HCT116 (cell line): ENCODE measurements around the gene KLHL10. TPM values are rescaled to one million over a fixed set of nuclear protein-coding genes. Genes with fewer than 3 reads are reported as not detected.

Experiments
- ATAC-seq: fragments of 200-7000 bp; cut with Tn5 transposase; 2 replicates; pipeline ENCODE4 v1.9.1; 2020; ENCODE audit warnings: mild to moderate bottlenecking, moderate library complexity
- BruUV-seq: library from RNA; stranded (reverse); fragments of 400-500 nt; replicated peaks from 2 replicates; lab custom pipeline; 2021; lab: Mats Ljungman, UMichigan
- CTCF ChIA-PET: fragments of 300-600 bp; sonication (Branson Sonifier 250); formaldehyde crosslinking; loops from one replicate; lab custom pipeline; 2021; ENCODE audit warnings: antibody characterized with exemption; lab: Charles Lee
- POLR2A ChIA-PET: fragments of 300-600, 350-600 bp; sonication (Branson Sonifier 250); formaldehyde crosslinking; loops from one replicate; lab custom pipeline; 2021; ENCODE audit warnings: antibody characterized with exemption; lab: Charles Lee
- RAD21 ChIA-PET, 2 experiments: fragments of 300-600 bp; sonication (Branson Sonifier 250); formaldehyde crosslinking; loops; one replicate each; lab custom pipeline; 2023; ENCODE audit warnings: low total read pairs in 2 of 2; ENCODE audit not compliant: uncharacterized antibody in 2 of 2, unreplicated experiment in 2 of 2, low non-redundant PET in 1 of 2; lab: Charles Lee
- DNase-seq: peaks from one replicate; pipeline ENCODE4 v3.0.0-alpha.2; 2010; ENCODE audit warnings: low read depth, low spot score
- H2AFZ ChIP-seq: fragments of 200-600 bp; shearing (Covaris generic), sonication (generic); 2 replicates; pipeline ENCODE4 v1.6.1; 2017; ENCODE audit warnings: low read depth, mixed run types, mixed read lengths, antibody characterized with exemption, low read length; ENCODE audit not compliant: poor library complexity, severe bottlenecking
- H3K27ac ChIP-seq: 2 replicates; pipeline ENCODE4 v1.5.1; 2012; ENCODE audit warnings: low read depth, low read length
- H3K27me3 ChIP-seq: fragments of 200-600 bp; sonication (generic); 2 replicates; pipeline ENCODE4 v1.6.1; 2016; ENCODE audit warnings: mixed run types, low read length, mixed read lengths; ENCODE audit not compliant: insufficient read depth
- H3K36me3 ChIP-seq, 2 experiments: fragments of 200-500 bp in 1 of 2; fragments of 200-600 bp in 1 of 2; sonication (Bioruptor generic) in 1 of 2; sonication (generic) in 1 of 2; 2 replicates each; pipeline versions ENCODE4 v1.5.1 to v1.6.1; 2014 to 2016; ENCODE audit warnings: low read length in 2 of 2, inconsistent platforms in 1 of 2, mixed read lengths in 1 of 2, mixed run types in 1 of 2; ENCODE audit not compliant: insufficient read depth in 2 of 2, control insufficient read depth in 1 of 2
- H3K4me1 ChIP-seq, 2 experiments: fragments of 200-600 bp in 1 of 2; sonication (generic) in 1 of 2; 2 replicates each; pipeline versions ENCODE4 v1.5.1 to v1.6.1; 2012 to 2017; ENCODE audit warnings: low read length in 2 of 2, inconsistent platforms in 1 of 2, mild to moderate bottlenecking in 1 of 2, mixed read lengths in 1 of 2, mixed run types in 1 of 2, moderate library complexity in 1 of 2; ENCODE audit not compliant: insufficient read depth in 2 of 2, control insufficient read depth in 1 of 2
- H3K4me2 ChIP-seq: fragments of 200-600 bp; sonication (generic); 2 replicates; pipeline ENCODE4 v1.6.1; 2017; ENCODE audit warnings: mixed run types, low read length, mixed read lengths
- H3K4me3 ChIP-seq, 2 experiments: fragments of 200-600 bp in 1 of 2; sonication (generic) in 1 of 2; replicated peaks in 1 of 2; 2 replicates each; pipeline ENCODE4 v1.5.1; 2011 to 2016; ENCODE audit warnings: low read length in 2 of 2, control low read depth in 1 of 2, low read depth in 1 of 2, mild to moderate bottlenecking in 1 of 2, mixed read lengths in 1 of 2, mixed run types in 1 of 2
- H3K79me2 ChIP-seq: fragments of 200-600 bp; sonication (generic); 2 replicates; pipeline ENCODE4 v1.6.1; 2017; ENCODE audit warnings: mild to moderate bottlenecking, mixed run types, low read length, moderate library complexity, mixed read lengths; ENCODE audit not compliant: insufficient read depth
- H3K9ac ChIP-seq: fragments of 200-600 bp; sonication (generic); 2 replicates; pipeline ENCODE4 v1.6.1; 2016; ENCODE audit warnings: low read length, mixed read lengths
- H3K9me2 ChIP-seq: fragments of 200-600 bp; sonication (generic), shearing (Covaris generic); 2 replicates; pipeline ENCODE4 v1.6.1; 2017; ENCODE audit warnings: mixed run types, mild to moderate bottlenecking, moderate library complexity; ENCODE audit not compliant: insufficient read depth
- H3K9me3 ChIP-seq, 2 experiments: fragments of 200-500 bp in 1 of 2; fragments of 200-600 bp in 1 of 2; sonication (Bioruptor generic) in 1 of 2; sonication (generic) in 1 of 2; 2 replicates each; pipeline ENCODE4 v1.6.1; 2014 to 2017; ENCODE audit warnings: low read length in 2 of 2, mixed read lengths in 2 of 2, inconsistent platforms in 1 of 2, low read depth in 1 of 2, mild to moderate bottlenecking in 1 of 2, mixed run types in 1 of 2, moderate library complexity in 1 of 2; ENCODE audit not compliant: control insufficient read depth in 1 of 2, insufficient read depth in 1 of 2
- H4K20me1 ChIP-seq: fragments of 200-600 bp; sonication (generic), shearing (Covaris generic); 2 replicates; pipeline ENCODE4 v1.6.1; 2017; ENCODE audit warnings: mixed run types, mild to moderate bottlenecking, moderate library complexity; ENCODE audit not compliant: insufficient read depth
- CBX3 ChIP-seq: IDR thresholded peaks from 2 replicates; pipeline ENCODE4 v1.6.1; 2012; ENCODE audit warnings: low read depth
- EZH2phosphoT487 ChIP-seq: fragments of 200-600 bp; IDR thresholded peaks from 2 replicates; pipeline ENCODE4 v1.6.1; 2018; ENCODE audit warnings: antibody characterized with exemption, borderline replicate concordance
- FOSL1 ChIP-seq: IDR thresholded peaks from 2 replicates; pipeline ENCODE4 v1.6.1; 2012; ENCODE audit warnings: low read depth
- JUND ChIP-seq: IDR thresholded peaks from 2 replicates; pipeline ENCODE4 v1.6.1; 2012
- POLR2A ChIP-seq: IDR thresholded peaks from 2 replicates; pipeline ENCODE4 v1.7.0; 2011; ENCODE audit warnings: borderline replicate concordance; ENCODE audit not compliant: insufficient read depth, insufficient read length; ENCODE audit errors: extremely low read depth
- SIN3A ChIP-seq: IDR thresholded peaks from 2 replicates; pipeline ENCODE4 v1.6.1; 2012; ENCODE audit warnings: low read depth
- TCF7L2 ChIP-seq: IDR thresholded peaks from 2 replicates; pipeline ENCODE4 v1.7.0; 2011; ENCODE audit warnings: borderline replicate concordance, inconsistent platforms; ENCODE audit not compliant: insufficient read depth, insufficient read length; ENCODE audit errors: extremely low read depth
- YY1 ChIP-seq: IDR thresholded peaks from 2 replicates; pipeline ENCODE4 v1.6.1; 2011; ENCODE audit warnings: low read length, low read depth, moderate library complexity, mild to moderate bottlenecking; ENCODE audit not compliant: insufficient replicate concordance; ENCODE audit errors: extremely low read depth
- intact Hi-C: fragments of 100-400 bp; cut with micrococcal nuclease; formaldehyde crosslinking; loops from 2 replicates; pipeline ENCODE4 v1.10.0; 2022
- total RNA-seq: library from RNA; stranded (reverse); gene quantifications from one replicate; pipeline ENCODE4 v1.2.1, GENCODE V29; 2021; ENCODE audit not compliant: unreplicated experiment
- TF ChIP-seq, protein P1 (sequence below), 3 experiments: fragments of 200-600 bp in 1 of 3; sonication (generic) in 1 of 3; IDR thresholded peaks in 2 of 3; conservative IDR thresholded peaks in 1 of 3; 2 replicates each; pipeline ENCODE4 v1.5.1; 2012 to 2017; ENCODE audit warnings: low read depth in 2 of 3, low read length in 2 of 3, antibody characterized with exemption in 1 of 3, borderline replicate concordance in 1 of 3, control low read depth in 1 of 3, mild to moderate bottlenecking in 1 of 3, mixed read lengths in 1 of 3, mixed run types in 1 of 3, moderate library complexity in 1 of 3; ENCODE audit not compliant: insufficient read depth in 1 of 3

KLHL10 gene
- total RNA-seq, 1 experiment from 2014 or later: not detected

- no peak overlapping the region for H3K4me2 ChIP-seq
- intact Hi-C loops: no loop called here
Measured at GRCh38 chr17:41893384-41893783, 55.8 kb downstream of the KLHL10 start.

DNA sequence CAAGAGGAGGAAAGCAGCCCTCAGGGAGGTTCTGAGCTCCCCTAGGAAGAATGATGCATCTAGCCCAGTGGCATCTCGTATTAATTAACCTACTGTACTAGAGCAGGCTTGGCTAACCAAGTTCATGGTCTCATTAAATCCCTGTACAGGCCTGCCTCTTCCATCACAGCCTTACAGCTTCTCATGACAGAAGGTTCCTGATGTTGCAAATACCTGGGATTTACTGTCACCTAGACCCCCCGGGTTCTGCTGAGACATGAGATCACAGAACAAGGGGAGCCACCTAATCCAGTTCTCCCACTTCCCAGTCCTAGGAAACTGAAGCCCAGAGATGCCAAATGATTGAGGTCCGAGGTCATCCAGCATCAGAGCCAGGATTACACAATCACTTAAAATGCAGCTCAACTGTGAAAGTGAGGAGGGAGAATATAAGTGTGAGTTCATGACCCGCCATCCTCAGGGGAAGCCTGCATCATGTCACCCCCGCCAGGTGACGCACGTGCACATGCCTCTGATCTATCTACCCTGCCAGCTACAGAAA is 57.2 kb downstream of the KLHL10 start:
- no TSS peak for BruUV-seq
- no peak overlapping the region for H2AFZ ChIP-seq
- H3K27ac ChIP-seq: no peak overlapping the region
- DNase-seq (no peak), ATAC-seq (no peak)
- no peak overlapping the region for H3K9ac ChIP-seq
- no peaks in the 10 kb centered on the region for H3K9me2 ChIP-seq
- H3K36me3 ChIP-seq: peaks cover 51 to 62% of the 10 kb centered on the region in 2 experiments
- H3K27me3 ChIP-seq: no peaks in the 10 kb centered on the region
- RAD21 ChIA-PET: no interaction called here
- intact Hi-C loops: no loop called here
- TF ChIP-seq EZH2phosphoT487 (no peak), FOSL1 (no peak), JUND (no peak), YY1 (no peak), SIN3A (no peak), POLR2A (no peak), TCF7L2 (no peak), CBX3 (no peak)
- H4K20me1 ChIP-seq: no peaks in the 10 kb centered on the region
- H3K9me3 ChIP-seq: no peaks in the 10 kb centered on the region
- CTCF ChIA-PET: no interaction called here
- POLR2A ChIA-PET: no interaction called here
- no peak overlapping the region for H3K4me2 ChIP-seq
- H3K79me2 ChIP-seq: no peaks in the 10 kb centered on the region
- no peaks in the 10 kb centered on the region; a peak in 1 of 4 replicates for H3K4me1 ChIP-seq
- no peak overlapping the region for H3K4me3 ChIP-seq

More at GRCh38 chr17:41893384-41893783, 55.8 kb downstream of the KLHL10 start:
- Histone ChIP-seq H3K9me3 (no peaks in the 10 kb centered on the region), H3K27me3 (no peaks in the 10 kb centered on the region), H3K27ac (no peak overlapping the region), H3K4me3 (no peak overlapping the region), H2AFZ (no peak overlapping the region)
- POLR2A ChIA-PET: no interaction called here
- TF ChIP-seq, protein P1, sequence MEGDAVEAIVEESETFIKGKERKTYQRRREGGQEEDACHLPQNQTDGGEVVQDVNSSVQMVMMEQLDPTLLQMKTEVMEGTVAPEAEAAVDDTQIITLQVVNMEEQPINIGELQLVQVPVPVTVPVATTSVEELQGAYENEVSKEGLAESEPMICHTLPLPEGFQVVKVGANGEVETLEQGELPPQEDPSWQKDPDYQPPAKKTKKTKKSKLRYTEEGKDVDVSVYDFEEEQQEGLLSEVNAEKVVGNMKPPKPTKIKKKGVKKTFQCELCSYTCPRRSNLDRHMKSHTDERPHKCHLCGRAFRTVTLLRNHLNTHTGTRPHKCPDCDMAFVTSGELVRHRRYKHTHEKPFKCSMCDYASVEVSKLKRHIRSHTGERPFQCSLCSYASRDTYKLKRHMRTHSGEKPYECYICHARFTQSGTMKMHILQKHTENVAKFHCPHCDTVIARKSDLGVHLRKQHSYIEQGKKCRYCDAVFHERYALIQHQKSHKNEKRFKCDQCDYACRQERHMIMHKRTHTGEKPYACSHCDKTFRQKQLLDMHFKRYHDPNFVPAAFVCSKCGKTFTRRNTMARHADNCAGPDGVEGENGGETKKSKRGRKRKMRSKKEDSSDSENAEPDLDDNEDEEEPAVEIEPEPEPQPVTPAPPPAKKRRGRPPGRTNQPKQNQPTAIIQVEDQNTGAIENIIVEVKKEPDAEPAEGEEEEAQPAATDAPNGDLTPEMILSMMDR (IDR thresholded peaks at IDR 0.05 in 2 of 3, conservative IDR thresholded peaks at IDR 0.05 in 1 of 3; ENCODE audit: borderline replicate concordance in 1 of 3, insufficient read depth in 1 of 3, low read depth in 2 of 3, low read length in 2 of 3): no peak
- TF ChIP-seq, all 23 proteins: peak for 0
- peaks cover 57 to 61% of the 10 kb centered on the region in 2 experiments for H3K36me3 ChIP-seq
- no peaks in the 10 kb centered on the region for H3K9me2 ChIP-seq
- H3K9ac ChIP-seq: no peak overlapping the region
- H3K4me1 ChIP-seq: no peaks in the 10 kb centered on the region; a peak in 1 of 4 replicates
- DNase-seq: no peak
- H3K79me2 ChIP-seq: 0 out of 2 replicates have a peak, but pooled peaks cover 2% of the 10 kb centered on the region
- CTCF ChIA-PET: no interaction called here
- no peak for ATAC-seq
- no peaks in the 10 kb centered on the region for H4K20me1 ChIP-seq
- RAD21 ChIA-PET: no interaction called here
- no TSS peak for BruUV-seq
